Measurements from ENCODE around the gene RACGAP1.
A peak's percentile ranks its signal among the peaks of the same experiment; 100 is the strongest.

Gene RACGAP1

GRCh38 chr12:50025187-50026059, at the start of gene RACGAP1:
RACGAP1 (minus strand) TSS chr12:50025494; CDS start chr12:50016715, 8,779 bp downstream.
- peak; percentile 80 to 91 for DNase-seq (ENCODE audit: low read depth in 2 of 2)

GRCh38 chr12:50073712-50074111, 48.4 kb upstream of the RACGAP1 start:
- no peak for DNase-seq (ENCODE audit: low read depth in 2 of 2)

GRCh38 chr12:50073206-50073605, 47.9 kb upstream of the RACGAP1 start:
- DNase-seq (ENCODE audit: low read depth in 2 of 2), result no peak

GRCh38 chr12:50072198-50072907, 47.1 kb upstream of the RACGAP1 start:
- DNase-seq (ENCODE audit: low read depth in 2 of 2), result no peak

GRCh38 chr12:50070314-50071060, 45.2 kb upstream of the RACGAP1 start:
- peak; percentile 49 to 50 for DNase-seq (ENCODE audit: low read depth in 2 of 2)

- DNase-seq (ENCODE audit: low read depth in 2 of 2), result no peak
These were observed 44.2 kb upstream of the RACGAP1 start for GRCh38 chr12:50069539-50069938.

GRCh38 chr12:50069069-50069468, 43.8 kb upstream of the RACGAP1 start:
- no peak for DNase-seq (ENCODE audit: low read depth in 2 of 2)

- DNase-seq (ENCODE audit: low read depth in 2 of 2), result no peak
These were observed 41.1 kb upstream of the RACGAP1 start for GRCh38 chr12:50066402-50066801.

GRCh38 chr12:50065726-50066310, 40.5 kb upstream of the RACGAP1 start:
- no peak for DNase-seq (ENCODE audit: low read depth in 2 of 2)

GRCh38 chr12:50062728-50063460, 37.6 kb upstream of the RACGAP1 start:
- DNase-seq (ENCODE audit: low read depth in 2 of 2), result no peak

GRCh38 chr12:50061946-50062686, 36.8 kb upstream of the RACGAP1 start:
- DNase-seq (ENCODE audit: low read depth in 2 of 2), result no peak

GRCh38 chr12:50061171-50061570, 35.9 kb upstream of the RACGAP1 start:
- no peak for DNase-seq (ENCODE audit: low read depth in 2 of 2)

GRCh38 chr12:50060120-50060468, 34.8 kb upstream of the RACGAP1 start:
- DNase-seq (ENCODE audit: low read depth in 2 of 2), result no peak

- peak in 1 of 2 donors; percentile 37 for DNase-seq (ENCODE audit: low read depth in 2 of 2)
These were observed 34.3 kb upstream of the RACGAP1 start for GRCh38 chr12:50059440-50060119.

GRCh38 chr12:50058743-50059312, 33.5 kb upstream of the RACGAP1 start:
- no peak for DNase-seq (ENCODE audit: low read depth in 2 of 2)

- DNase-seq (ENCODE audit: low read depth in 2 of 2), result no peak
These were observed 32.8 kb upstream of the RACGAP1 start for GRCh38 chr12:50057896-50058670.

- peak; percentile 23 to 58 for DNase-seq (ENCODE audit: low read depth in 2 of 2)
These were observed 31.9 kb upstream of the RACGAP1 start, which contains the start of gene ASIC1 for GRCh38 chr12:50057000-50057841. ASIC1 (plus strand) TSS chr12:50057596; CDS start chr12:50058767, 1,171 bp downstream.

GRCh38 chr12:50056639-50056976, 31.3 kb upstream of the RACGAP1 start:
- no peak for DNase-seq (ENCODE audit: low read depth in 2 of 2)

Data from stimulated activated CD4-positive, alpha-beta T cell treated with anti-CD3 and anti-CD28 coated beads, Interleukin-1b, Interleukin-23, amount 100 ng/mL, for 4 hours (primary cell).